Endodermal cell (in vitro differentiated cells): Measurements from ENCODE around the gene PIRT. TPM values are rescaled to one million over a fixed set of nuclear protein-coding genes. Genes with fewer than 3 reads are reported as not detected.

Experiments
- DNase-seq: peaks from one replicate; pipeline ENCODE4 v3.0.0-alpha.2; 2017
- H3K27ac ChIP-seq: 2 replicates; pipeline ENCODE4 v1.5.1; 2013; ENCODE audit warnings: mild to moderate bottlenecking, low read depth, low read length, moderate library complexity
- H3K27me3 ChIP-seq: 2 replicates; pipeline ENCODE4 v1.6.1; 2013; ENCODE audit warnings: mild to moderate bottlenecking, low read length, moderate library complexity; ENCODE audit not compliant: insufficient read depth, control insufficient read depth, poor library complexity, severe bottlenecking
- H3K36me3 ChIP-seq: 2 replicates; pipeline ENCODE4 v1.7.0; 2013; ENCODE audit warnings: mild to moderate bottlenecking, low read length, moderate library complexity; ENCODE audit not compliant: control insufficient read depth, insufficient read depth
- H3K4me1 ChIP-seq: one replicate; pipeline ENCODE4 v1.7.0; 2013; ENCODE audit warnings: low read length; ENCODE audit not compliant: control insufficient read depth, insufficient read depth
- H3K4me3 ChIP-seq: 2 replicates; pipeline ENCODE4 v1.5.1; 2013; ENCODE audit warnings: mild to moderate bottlenecking, low read length, moderate library complexity
- H3K9ac ChIP-seq: 2 replicates; pipeline ENCODE4 v1.6.1; 2013; ENCODE audit warnings: mild to moderate bottlenecking, low read length, moderate library complexity; ENCODE audit not compliant: poor library complexity, severe bottlenecking; ENCODE audit errors: extremely low read depth
- H3K9me3 ChIP-seq: 2 replicates; pipeline ENCODE4 v1.6.1; 2013; ENCODE audit warnings: mild to moderate bottlenecking, low read length, moderate library complexity; ENCODE audit not compliant: control insufficient read depth
- H3K27ac Mint-ChIP-seq: 2 replicates; pipeline ENCODE4 v1.8.0; 2020; ENCODE audit warnings: mixed read lengths
- H3K27me3 Mint-ChIP-seq: 2 replicates; pipeline ENCODE4 v1.8.0; 2021; ENCODE audit warnings: mild to moderate bottlenecking, mixed read lengths; ENCODE audit not compliant: insufficient read depth
- H3K36me3 Mint-ChIP-seq: 2 replicates; pipeline ENCODE4 v1.8.0; 2020; ENCODE audit warnings: low read depth, mixed read lengths
- H3K4me1 Mint-ChIP-seq: 2 replicates; pipeline ENCODE4 v1.8.0; 2020; ENCODE audit warnings: mixed read lengths
- H3K4me3 Mint-ChIP-seq: 2 replicates; pipeline ENCODE4 v1.8.0; 2020; ENCODE audit warnings: mild to moderate bottlenecking, moderate library complexity, mixed read lengths
- H3K9me3 Mint-ChIP-seq: 2 replicates; pipeline ENCODE4 v1.8.0; 2020; ENCODE audit warnings: mild to moderate bottlenecking, mixed read lengths
- CTCF ChIP-seq: fragments of 200-600 bp; sonication (generic); conservative IDR thresholded peaks from 2 replicates; pipeline ENCODE4 v1.5.0; 2021; ENCODE audit warnings: antibody characterized with exemption, mild to moderate bottlenecking
- WGBS, 2 experiments: methylation state at CpG; one replicate each; pipeline versions ENCODE4 v1.1.5 to v1.1.7; 2013; ENCODE audit warnings: missing lambda C conversion rate in 2 of 2, mixed read lengths in 1 of 2; ENCODE audit not compliant: insufficient coverage in 1 of 2, insufficient read length in 1 of 2; 5-methylcytosine and 5-hydroxymethylcytosine counted together
- total RNA-seq, 2 donors: library from RNA; stranded (reverse); fragmentation: NEBNext Ultra II Directional in 1 of 2; extraction: Animal tissue kit (Norgen Biotek cat#: 25700) in 1 of 2; gene quantifications; 2 replicates in 1 of 2; 3 replicates in 1 of 2; pipeline ENCODE4 v1.2.1, GENCODE V29; 2021

Gene PIRT
- total RNA-seq, 2 donors from 2014 or later, result not detected

GRCh38 chr17:10785295-10785694 is 52.6 kb downstream of the PIRT start:
- 78 to 100% methylated on average over 1 to 2 of the region's 2 CpGs for WGBS, 2 experiments
- no peaks in the 10 kb centered on the region for H3K9me3 ChIP-seq
- Mint-ChIP-seq H3K9me3 (peaks cover 2% of the 10 kb centered on the region), H3K27me3 (no peaks in the 10 kb centered on the region), H3K27ac (no peak overlapping the region), H3K4me3 (no peak overlapping the region), H3K4me1 (peaks cover 10% of the 10 kb centered on the region), H3K36me3 (peaks cover 1% of the 10 kb centered on the region)
- H3K36me3 ChIP-seq, result no peaks in the 10 kb centered on the region
- H3K4me1 ChIP-seq, result no peaks in the 10 kb centered on the region
- DNase-seq, result no peak
- no peak overlapping the region for H3K27ac ChIP-seq
- H3K4me3 ChIP-seq, result no peak overlapping the region
- no peak overlapping the region for H3K9ac ChIP-seq
- no peak for TF ChIP-seq CTCF
- H3K27me3 ChIP-seq, result no peaks in the 10 kb centered on the region

- no peak overlapping the region for H3K27ac ChIP-seq
- peaks cover 2% of the 10 kb centered on the region for H3K4me1 Mint-ChIP-seq
- DNase-seq, result no peak
- no peaks in the 10 kb centered on the region for H3K27me3 ChIP-seq
- no peak overlapping the region for H3K4me3 Mint-ChIP-seq
- peaks cover 4% of the 10 kb centered on the region for H3K36me3 Mint-ChIP-seq
- H3K4me3 ChIP-seq, result no peak overlapping the region
- H3K9ac ChIP-seq, result no peak overlapping the region
- TF ChIP-seq CTCF, result no peak
- H3K36me3 ChIP-seq, result no peaks in the 10 kb centered on the region
- no peak overlapping the region for H3K27ac Mint-ChIP-seq
- H3K9me3 ChIP-seq, result peaks cover 16% of the 10 kb centered on the region
- peaks cover 14% of the 10 kb centered on the region for H3K9me3 Mint-ChIP-seq
- no peaks in the 10 kb centered on the region for H3K27me3 Mint-ChIP-seq
- 81 to 83% methylated on average over 1 to 2 of the region's 2 CpGs for WGBS, 2 experiments
- no peaks in the 10 kb centered on the region for H3K4me1 ChIP-seq
These were observed 58.3 kb downstream of the PIRT start for GRCh38 chr17:10779609-10780008.

- Mint-ChIP-seq H3K36me3 (peaks cover 4% of the 10 kb centered on the region), H3K27me3 (peaks cover 4% of the 10 kb centered on the region), H3K27ac (no peak overlapping the region), H3K9me3 (peaks cover 14% of the 10 kb centered on the region), H3K4me3 (no peak overlapping the region), H3K4me1 (peaks cover 8% of the 10 kb centered on the region)
- Histone ChIP-seq H3K9ac (no peak overlapping the region), H3K9me3 (peaks cover 16% of the 10 kb centered on the region), H3K4me1 (no peaks in the 10 kb centered on the region), H3K4me3 (no peak overlapping the region), H3K27me3 (no peaks in the 10 kb centered on the region), H3K36me3 (no peaks in the 10 kb centered on the region), H3K27ac (no peak overlapping the region)
- WGBS, 2 experiments, result 86 to 96% methylated on average over 5 to 6 of the region's 6 CpGs
- DNase-seq, result no peak
- no peak for TF ChIP-seq CTCF
These were observed 60.0 kb downstream of the PIRT start for GRCh38 chr17:10777890-10778289.
